ENCODE measurements around the gene PLEKHA4.
"Not testable (repeated sequence)": the region's sequence is repeated elsewhere in the genome, so short reads cannot be mapped to it uniquely, and the experiment has no call there.

PLEKHA4 gene

DNA sequence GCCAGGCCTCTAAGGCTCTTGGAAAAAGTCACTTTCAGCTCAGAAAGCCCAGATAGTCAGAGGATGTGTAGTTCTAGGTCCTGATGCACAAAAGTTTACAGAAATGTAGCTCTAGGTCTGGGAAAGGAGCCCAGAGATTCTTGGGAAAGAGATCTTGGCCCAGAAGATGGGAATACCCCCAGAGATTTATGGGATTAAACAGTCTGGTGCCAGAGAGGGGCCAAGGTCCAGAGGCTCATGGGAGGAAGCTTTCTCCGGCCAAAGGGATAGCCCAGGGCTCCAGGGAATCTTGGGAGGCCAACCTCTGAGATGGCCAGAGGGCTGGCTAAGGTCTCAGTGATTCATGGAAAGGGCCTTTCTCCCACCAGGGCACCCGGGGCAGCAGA, 72.7 kb downstream of the PLEKHA4 start:
- TF ChIP-seq, protein P1, sequence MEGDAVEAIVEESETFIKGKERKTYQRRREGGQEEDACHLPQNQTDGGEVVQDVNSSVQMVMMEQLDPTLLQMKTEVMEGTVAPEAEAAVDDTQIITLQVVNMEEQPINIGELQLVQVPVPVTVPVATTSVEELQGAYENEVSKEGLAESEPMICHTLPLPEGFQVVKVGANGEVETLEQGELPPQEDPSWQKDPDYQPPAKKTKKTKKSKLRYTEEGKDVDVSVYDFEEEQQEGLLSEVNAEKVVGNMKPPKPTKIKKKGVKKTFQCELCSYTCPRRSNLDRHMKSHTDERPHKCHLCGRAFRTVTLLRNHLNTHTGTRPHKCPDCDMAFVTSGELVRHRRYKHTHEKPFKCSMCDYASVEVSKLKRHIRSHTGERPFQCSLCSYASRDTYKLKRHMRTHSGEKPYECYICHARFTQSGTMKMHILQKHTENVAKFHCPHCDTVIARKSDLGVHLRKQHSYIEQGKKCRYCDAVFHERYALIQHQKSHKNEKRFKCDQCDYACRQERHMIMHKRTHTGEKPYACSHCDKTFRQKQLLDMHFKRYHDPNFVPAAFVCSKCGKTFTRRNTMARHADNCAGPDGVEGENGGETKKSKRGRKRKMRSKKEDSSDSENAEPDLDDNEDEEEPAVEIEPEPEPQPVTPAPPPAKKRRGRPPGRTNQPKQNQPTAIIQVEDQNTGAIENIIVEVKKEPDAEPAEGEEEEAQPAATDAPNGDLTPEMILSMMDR (IDR thresholded peaks at IDR 0.05; ENCODE audit: low read depth, low read length), result no peak
- Histone ChIP-seq H3K27me3 (no peaks in the 10 kb centered on the region), H3K4me3 (ENCODE audit: low read depth, low read length) (no peak overlapping the region), H3K9me3 (no peaks in the 10 kb centered on the region), H3K4me1 (no peaks in the 10 kb centered on the region; the same call in 1 of the 2 replicates), H3K36me3 (no peaks in the 10 kb centered on the region)
- DNase-seq, result no peak

DNA sequence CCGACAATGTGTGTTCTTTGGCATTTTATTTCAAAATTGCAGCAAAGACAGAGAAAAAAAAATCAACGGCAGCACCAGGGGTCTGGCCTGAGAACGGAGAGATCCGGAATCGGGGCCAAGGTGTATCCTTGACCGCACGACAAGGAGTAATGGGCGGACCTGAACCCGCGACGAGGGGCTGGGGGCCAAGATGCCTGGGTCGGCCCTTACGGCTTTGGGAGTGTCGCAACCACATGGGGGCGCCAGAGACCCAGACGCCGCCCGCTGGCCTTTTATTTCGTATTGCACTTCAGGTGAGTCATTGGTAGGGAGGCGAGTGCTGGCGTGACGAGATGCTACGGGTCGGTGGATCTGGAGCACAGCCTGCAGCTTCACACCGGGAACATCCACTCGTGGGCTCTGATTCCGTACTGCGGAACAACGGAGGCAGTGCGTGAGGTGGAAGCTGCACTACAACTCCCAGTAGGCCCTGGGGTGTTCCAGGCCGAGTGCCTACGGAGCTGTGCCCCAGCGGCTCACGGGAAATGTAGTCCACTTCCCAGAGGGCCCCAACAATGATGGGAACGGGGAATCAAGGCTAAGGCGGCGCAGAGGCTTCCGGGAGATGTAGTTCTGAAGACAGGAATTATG, 73.2 kb downstream of the PLEKHA4 start:
- Histone ChIP-seq H3K36me3 (no peaks in the 10 kb centered on the region), H3K27me3 (no peaks in the 10 kb centered on the region), H3K4me3 (ENCODE audit: low read depth, low read length) (peak overlapping the region; percentile 62), H3K9me3 (no peaks in the 10 kb centered on the region), H3K4me1 (no peaks in the 10 kb centered on the region; the same call in 1 of the 2 replicates)
- peak; percentile 92 for DNase-seq
- TF ChIP-seq, protein P1 (IDR thresholded peaks at IDR 0.05; ENCODE audit: low read depth, low read length), result peak; percentile 92

DNA sequence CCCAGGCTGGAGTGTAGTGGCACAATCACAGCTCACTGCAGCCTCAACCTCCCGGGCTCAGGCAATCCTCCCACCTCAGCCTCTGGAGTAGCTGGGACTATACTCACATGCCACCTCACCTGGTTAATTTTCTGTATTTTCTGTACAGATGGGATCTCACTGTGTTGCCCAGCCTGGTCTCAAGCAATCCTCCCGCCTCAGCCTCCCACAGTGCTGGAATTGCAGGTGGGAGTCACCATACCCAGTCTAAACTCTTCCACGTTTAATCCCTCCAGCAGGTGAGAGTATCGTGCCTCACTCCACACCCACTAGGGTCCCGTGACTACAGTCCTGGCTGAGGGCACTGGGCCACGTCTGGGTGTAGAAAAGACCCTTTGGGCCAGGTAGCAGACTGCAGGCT, 74.1 kb downstream of the PLEKHA4 start:
- Histone ChIP-seq H3K9me3 (no peaks in the 10 kb centered on the region), H3K4me3 (ENCODE audit: low read depth, low read length) (no peak overlapping the region)

DNA sequence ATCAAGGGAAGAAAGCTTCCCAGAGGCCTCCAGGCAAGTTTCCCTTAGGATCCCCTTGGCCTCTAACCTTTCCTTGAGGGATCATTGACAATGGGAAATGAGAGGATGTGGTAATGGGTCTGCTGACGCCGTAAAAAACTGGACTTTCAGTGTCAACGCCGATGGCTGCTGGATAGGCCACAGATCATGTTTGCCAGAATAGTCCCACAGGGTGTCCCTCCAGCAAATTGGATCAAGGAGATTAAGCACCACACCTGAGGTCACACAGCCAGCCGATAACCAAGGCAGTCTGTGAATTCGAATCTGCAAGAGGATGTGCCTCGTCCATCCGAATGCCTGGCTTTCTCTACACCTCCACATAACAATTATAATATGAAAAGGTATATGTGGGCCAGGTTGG, 75.1 kb downstream of the PLEKHA4 start:
- H3K27me3 ChIP-seq, result no peaks in the 10 kb centered on the region
- H3K4me1 ChIP-seq, result no peaks in the 10 kb centered on the region; the same call in 1 of the 2 replicates
- no peaks in the 10 kb centered on the region for H3K36me3 ChIP-seq
- no peaks in the 10 kb centered on the region for H3K9me3 ChIP-seq
- H3K4me3 ChIP-seq (ENCODE audit: low read depth, low read length), result no peak overlapping the region
- no peak for DNase-seq
- TF ChIP-seq, protein P1 (IDR thresholded peaks at IDR 0.05; ENCODE audit: low read depth, low read length), result no peak

More for the DNA sequence above, 74.1 kb downstream of the PLEKHA4 start:
- Histone ChIP-seq H3K36me3 (no peaks in the 10 kb centered on the region), H3K27me3 (no peaks in the 10 kb centered on the region), H3K4me1 (no peaks in the 10 kb centered on the region; the same call in 1 of the 2 replicates)
- TF ChIP-seq, protein P1 (IDR thresholded peaks at IDR 0.05; ENCODE audit: low read depth, low read length), result no peak
- no peak for DNase-seq

DNA sequence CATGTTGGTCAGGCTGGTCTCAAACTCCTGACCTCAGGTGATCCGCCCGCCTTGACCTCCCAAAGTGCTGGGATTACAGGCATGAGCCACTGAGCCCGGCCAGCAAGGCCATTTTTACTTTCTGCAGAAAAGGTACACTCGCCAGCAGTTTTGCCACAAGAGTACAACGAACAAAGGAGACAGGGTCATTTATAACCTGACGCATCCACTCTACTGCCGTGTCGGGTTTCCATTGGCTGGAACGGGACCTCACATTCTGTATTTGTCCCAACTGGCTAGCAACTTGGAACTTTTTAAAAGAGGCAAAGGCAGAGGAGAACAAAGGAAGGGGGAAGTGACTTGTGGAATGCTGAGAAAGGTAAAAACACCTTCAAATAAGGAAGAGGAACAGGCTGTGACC, 81.1 kb downstream of the PLEKHA4 start:
- not testable (repeated sequence) for H3K27me3 ChIP-seq, H3K4me1 ChIP-seq, H3K36me3 ChIP-seq

More for the DNA sequence above, 81.1 kb downstream of the PLEKHA4 start:
- H3K4me3 ChIP-seq (ENCODE audit: low read depth, low read length); DNase-seq; H3K9me3 ChIP-seq: not testable (repeated sequence)
